Measurements from ENCODE around the gene NDE1.

DNA sequence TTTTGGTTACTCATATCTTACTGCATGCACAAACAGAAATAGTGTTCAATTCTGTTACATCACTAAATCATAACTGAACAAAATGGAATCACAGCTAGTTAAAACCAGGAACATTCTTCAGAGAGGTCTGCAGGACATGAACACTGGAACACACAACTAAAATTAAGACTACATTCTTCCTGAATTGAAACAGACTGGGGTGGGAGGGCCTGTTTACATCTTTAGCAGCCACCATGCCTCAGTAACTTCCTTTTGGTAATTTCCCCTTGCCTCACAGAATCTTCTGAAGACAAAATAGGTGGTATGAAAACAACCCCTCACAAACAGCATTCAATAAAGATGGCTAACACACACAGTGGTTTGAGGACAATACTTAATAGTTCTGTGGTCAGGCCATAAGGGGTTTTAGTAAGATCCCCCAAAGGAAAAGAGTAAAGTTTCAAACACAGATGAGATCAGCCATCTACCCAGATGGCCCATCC lies 13.6 kb upstream of the NDE1 start:
- TF ChIP-seq, protein P1, sequence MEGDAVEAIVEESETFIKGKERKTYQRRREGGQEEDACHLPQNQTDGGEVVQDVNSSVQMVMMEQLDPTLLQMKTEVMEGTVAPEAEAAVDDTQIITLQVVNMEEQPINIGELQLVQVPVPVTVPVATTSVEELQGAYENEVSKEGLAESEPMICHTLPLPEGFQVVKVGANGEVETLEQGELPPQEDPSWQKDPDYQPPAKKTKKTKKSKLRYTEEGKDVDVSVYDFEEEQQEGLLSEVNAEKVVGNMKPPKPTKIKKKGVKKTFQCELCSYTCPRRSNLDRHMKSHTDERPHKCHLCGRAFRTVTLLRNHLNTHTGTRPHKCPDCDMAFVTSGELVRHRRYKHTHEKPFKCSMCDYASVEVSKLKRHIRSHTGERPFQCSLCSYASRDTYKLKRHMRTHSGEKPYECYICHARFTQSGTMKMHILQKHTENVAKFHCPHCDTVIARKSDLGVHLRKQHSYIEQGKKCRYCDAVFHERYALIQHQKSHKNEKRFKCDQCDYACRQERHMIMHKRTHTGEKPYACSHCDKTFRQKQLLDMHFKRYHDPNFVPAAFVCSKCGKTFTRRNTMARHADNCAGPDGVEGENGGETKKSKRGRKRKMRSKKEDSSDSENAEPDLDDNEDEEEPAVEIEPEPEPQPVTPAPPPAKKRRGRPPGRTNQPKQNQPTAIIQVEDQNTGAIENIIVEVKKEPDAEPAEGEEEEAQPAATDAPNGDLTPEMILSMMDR (IDR thresholded peaks at IDR 0.05), result no peak
- no peak for TF ChIP-seq POLR2A (IDR thresholded peaks at IDR 0.05)
